GM21529 (cell line): ENCODE data around the gene PAX6.

Source experiments
- ATAC-seq: cut with Tn5 transposase; IDR thresholded peaks from one replicate; pipeline ENCODE4 v1.9.1; 2021; ENCODE audit not compliant: unreplicated experiment

The PAX6 gene

DNA sequence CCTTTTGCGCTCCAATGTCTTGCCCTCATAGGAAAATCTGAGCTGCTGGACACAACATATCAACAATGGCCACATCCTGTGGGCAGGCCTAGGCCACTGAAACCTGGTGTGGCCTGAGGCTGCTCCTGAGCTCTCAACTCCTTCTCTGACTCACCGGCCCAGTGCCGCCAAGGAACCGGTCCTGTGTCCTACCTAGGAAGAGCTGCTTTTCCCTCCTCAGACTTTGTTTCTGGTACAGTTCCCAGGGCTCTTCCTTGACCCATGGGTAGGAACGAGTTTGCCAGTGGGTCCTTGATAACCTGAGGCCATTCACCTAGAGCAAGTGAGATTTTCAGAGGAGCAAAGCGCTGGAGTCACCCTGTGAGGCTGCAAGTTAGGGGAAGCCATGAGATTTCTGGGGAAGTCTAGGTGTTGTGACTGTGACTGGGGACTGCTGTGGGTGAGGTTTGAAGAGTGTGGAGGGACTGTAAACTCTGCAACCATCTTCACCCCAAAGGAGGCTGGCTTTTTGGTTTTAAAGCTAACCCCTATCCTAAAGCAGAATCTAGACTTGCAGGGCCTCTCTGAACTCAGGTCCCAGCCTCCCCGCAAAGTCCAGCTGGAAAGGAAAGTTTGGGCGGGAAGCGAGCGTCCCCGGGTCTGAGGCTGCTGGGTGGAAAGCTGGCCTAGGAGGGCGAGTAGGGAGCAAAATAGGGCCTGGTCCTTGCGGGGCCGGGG is 12.0 kb upstream of the PAX6 start:
- no peak for ATAC-seq

DNA sequence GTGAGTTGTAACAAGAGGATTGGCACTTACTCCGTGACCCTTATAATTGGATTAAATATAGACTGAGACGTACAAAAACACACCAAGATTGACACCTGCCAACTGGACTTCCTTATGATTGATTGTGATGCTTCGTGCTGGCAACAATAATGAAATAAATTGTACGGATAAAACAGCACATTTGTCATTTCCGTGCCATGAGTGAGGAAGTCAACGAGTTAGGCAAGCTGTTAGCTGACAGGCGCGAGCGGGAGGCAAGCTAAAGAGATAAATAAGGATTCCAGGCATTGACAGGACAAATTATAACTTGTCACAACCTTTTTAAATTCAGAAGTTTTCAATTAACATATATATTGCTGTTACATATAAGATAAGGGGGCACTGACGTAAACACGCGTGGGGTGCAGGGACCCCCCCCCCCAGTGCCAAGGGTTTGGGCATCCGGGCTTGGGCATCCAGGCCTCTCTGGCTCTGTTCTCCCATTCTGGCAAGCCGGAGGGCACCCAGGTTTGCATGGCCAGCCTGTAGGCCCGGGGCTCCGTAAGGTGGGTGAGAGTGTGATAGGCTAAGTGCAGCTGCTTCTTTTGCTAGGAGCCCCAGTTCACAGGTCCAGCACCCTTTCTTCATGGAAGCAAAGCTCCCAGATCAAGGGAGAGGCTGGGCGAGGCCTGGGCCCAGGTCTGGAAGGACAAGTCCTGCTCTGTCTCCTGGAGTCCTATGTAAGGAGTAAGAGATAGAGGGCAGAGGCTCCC is 11.2 kb upstream of the PAX6 start:
- ATAC-seq: no peak

DNA sequence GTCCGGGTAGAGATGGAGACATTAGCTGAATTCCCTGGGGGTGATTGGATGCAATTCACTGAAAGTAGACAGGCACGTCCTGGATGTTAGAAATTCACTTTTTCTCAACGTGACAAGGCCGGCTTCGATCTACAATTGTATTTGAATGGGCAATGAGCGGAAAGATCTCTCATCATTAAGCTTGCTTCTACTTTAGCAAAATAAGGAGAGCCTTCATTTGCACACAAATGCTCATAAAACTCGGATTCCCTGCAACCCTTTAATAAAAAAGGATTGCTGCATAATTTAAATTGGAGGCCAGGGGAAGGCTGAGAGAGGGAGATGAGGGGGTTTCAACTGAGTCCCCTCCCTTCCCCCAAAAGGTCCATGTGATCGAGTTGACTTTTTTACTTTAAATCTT is 10.6 kb upstream of the PAX6 start:
- no peak for ATAC-seq

DNA sequence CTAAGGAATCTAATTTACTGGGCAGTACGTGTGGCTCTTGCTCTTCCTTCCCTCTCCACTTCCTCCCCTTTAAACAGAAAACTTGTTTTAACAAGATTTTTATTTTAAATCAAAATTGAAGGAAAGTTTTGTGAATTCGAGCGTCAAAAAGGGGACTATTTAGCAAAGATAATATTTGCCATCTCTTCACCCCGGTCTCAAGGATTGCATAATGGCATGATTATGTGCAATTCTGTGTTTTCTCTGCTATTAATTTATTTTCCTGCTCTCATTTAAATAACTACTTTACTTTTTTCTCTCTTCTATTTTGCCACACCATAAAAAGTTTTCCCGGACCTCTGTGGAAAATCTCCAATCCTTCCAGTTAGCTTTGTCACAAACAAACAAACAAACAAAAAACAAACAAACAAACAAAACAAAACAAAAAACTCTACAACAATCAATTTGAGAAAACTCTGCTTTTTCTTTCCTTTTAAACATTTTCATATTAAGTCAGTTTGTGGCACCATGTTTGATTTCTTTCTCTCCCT is 10.2 kb upstream of the PAX6 start:
- ATAC-seq: no peak

DNA sequence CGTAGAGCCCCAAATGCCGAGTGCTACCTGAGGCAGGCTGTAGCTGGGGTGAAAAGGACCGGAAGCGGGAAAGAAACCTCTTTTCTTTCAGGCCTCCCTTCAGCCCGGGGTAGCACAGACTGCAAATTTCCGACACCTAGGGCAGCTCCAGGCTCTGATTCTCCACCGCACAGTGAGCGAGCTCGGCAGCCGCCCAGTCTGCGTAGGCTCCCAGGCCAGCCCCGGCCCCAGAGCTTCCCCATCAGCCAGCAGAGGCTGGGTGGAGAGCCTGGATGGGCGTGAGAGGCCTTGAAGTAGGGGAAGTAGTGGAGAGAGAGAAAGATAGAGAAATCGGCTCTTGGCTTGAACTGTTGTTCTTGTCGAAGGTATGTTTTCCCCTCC is 9.3 kb upstream of the PAX6 start:
- ATAC-seq: no peak

DNA sequence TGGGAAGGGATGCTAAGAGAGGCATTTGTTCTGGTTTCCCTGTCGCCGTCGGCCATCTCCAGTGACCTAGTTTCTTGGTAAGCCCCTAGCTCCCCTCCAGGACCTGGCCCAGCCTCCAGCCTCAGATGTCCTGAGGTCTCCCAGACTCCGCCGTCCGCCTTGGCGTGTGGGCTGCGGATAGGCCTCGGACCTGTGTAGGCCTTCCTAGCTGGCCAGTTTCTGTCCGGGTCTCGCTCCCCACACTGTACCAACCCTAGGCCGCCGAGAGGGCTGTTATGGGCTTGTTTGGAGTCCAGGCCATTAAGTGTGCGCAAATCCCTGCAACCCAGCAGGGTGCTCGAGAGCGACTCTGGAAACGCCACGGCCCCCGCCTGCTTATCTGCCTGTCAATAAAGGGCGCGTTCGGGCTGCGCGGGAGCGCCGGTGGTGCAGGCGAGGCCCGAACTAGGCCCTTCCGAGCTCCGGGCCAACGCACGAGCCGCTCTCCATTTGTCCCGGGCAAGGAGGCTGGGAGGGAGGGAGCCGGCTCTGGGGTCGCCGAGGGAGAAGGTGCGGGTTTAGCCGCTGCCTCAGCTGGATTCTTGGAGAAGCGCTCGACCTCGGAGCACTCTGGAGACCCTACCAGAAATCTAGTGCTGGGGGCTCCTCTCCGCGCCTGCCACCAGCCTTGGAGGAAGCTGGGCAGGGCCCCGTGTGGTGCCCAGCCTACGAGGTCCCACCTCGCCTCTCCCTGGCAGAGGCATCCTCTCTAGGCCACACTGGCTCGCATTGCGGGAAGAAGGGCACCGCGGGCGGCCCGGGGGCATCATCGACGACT is 8.7 kb upstream of the PAX6 start:
- ATAC-seq: no peak

DNA sequence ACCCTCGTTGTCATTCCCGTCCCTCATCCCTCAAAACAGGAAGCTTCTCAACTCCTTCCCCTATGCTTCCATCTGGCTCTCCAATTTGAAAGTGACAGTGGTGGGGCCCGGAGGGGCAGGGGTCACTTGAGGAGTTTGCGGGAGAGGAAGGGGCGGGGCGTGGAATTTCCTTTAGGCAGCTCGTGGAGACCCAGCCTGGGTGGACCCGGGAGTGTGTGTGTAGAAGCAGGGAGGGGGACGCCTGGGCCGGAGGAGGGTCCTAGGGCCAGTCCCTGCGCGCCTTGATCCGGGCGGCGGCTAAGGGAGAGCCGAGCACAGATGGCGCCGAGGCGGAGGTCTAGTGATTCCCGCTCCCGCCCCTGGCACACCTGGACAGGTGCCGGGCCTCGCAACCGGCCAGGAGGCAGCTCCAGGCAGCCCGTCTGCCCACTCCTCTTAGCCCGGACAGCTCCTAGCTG is 7.8 kb upstream of the PAX6 start:
- no peak for ATAC-seq

DNA sequence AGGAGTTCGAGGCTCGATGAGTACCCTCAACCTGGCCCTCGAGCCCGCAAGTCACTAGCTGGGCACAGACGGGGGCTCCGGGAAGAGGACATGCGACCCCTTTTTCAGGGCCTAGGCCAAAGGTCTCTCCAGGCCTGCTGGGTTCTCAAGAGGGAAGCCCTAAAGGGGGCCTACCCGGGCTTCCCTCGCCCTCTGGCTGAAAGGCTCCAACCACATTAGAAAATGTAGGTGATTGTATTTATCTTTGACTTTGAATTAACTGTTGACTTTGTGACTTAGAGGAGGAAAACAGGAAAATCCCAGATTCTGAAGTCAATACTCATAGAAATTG is 7.3 kb upstream of the PAX6 start:
- no peak for ATAC-seq

DNA sequence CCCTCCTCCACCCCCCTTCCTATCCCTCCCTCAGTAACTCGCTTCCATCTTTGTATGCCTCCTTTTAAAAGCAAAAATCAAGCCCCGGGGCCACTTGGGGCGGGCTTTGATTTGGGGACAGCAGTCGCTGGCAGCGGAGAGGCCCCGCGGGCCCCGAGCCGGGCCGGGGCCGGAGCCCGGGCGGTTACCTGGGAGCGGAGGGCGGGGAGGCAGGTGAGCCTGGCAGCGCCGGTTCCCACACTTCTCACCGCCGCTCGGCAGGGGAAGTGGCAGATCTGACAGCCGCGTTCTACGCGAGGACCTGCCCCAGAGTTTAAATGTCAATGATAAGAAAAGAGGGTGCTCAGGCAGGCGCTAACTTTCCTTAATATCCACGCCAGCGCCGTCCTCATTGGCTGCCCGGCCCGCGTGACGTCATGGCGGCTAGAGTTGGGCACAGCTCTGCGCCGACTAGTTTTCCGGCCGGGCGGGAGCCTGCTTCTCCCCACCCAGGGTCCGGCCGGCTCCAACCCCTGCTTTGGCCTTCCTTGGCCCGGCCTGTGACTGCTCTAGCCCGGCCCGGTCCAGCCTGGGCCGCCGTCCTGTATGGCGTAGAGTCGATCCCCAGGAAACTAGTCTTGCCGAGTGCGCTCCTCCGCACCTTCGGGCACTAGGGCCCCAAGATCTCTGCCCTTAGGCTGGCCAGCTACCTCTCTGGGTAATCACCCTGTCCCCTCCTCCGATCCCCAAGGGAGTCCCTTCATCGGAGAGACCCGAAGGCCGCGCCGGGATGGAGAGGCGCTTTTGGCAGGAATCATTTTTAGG is 6.7 kb upstream of the PAX6 start:
- ATAC-seq: no peak

DNA sequence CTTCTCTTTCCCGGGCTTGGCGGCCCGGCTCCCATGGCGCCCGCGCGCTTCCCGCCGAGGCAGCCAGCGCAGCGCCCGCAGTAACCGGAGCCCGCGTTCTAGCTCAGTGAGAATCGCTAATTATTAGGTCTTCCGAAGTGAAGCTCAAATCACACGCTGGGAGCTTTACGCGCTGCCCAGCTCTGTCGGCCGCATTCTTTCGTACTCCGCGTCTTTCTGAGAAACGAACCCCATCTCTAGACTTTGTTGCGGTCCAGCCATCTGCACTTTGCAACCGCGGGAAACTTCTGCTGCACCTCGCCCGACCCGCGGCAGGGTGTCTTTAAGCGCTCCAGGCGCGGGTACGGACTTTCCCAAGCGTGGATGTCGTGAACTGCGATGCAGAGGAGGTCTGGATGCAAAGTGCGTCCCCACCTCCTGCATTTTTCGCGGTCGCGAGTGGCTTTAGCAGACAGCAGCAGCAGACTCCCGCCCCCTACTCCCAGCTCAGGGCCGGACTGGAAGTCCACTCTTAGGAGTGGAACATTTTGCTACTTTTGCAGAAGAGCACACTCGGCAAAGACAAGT is 6.0 kb upstream of the PAX6 start:
- ATAC-seq: no peak

DNA sequence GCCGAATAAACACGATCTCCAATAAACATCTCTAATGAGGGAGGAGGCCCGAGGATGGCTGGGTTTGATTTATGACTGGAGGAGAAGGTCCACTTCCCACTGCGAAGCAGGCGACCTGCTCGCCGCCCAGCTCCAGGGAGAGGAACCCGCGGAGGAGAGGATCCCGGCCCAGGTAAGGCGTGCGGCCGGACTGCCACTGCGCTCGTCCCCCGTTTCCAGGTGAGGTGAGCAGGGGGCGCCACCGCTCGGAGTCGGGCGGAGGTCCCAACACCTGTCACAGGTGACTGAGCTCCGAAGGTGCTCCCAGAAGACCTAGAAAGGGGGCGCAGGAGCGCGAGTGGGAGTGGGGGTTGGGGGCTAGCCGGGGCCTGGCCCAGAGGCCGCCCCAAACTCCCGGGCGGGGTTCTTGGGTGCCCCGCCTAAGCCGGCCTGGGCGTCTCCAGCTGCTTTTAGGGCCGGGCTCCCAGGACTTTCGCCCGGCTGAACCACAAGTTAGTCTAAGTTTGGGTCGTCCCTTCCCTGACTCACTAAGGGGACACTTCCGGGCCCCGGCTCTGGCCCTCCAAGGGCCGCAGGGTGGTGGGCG is 5.4 kb upstream of the PAX6 start:
- no peak for ATAC-seq

DNA sequence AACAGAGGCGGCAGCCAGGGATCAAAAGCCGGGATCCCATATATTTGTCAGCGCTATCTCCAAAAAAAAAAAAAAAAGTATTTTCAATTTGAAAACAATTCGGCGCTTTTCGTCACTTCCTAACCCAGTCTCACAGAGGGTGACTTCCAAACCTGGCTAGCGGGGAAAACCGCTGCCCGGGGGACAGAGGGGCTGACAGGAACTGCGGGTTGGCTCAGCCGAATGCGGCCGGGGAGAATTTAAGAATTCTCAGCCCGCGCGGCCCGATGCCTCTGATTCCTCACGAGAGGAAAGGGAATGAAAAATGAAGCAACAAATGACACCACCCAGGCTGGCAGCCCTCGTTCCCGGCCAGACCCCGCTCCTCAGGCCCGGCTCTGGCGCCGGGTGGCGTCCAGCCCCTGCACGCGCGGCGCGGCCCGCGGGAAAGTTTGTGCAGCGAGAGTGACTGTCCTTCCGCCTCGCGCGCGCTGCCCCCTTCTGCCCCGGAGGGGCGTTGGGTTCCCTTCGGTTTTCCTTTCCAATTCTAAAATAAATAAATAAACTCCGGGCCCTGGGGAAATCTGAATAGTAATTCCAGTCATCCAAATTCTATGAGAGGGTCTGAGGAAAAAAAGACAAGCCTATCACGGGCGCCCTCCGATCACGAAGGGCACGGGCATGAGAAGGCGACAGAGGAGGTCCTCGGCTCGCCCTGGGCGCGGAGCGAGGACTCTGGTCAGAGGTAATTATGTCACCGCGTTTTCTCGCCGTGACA is 4.8 kb upstream of the PAX6 start:
- no peak for ATAC-seq

DNA sequence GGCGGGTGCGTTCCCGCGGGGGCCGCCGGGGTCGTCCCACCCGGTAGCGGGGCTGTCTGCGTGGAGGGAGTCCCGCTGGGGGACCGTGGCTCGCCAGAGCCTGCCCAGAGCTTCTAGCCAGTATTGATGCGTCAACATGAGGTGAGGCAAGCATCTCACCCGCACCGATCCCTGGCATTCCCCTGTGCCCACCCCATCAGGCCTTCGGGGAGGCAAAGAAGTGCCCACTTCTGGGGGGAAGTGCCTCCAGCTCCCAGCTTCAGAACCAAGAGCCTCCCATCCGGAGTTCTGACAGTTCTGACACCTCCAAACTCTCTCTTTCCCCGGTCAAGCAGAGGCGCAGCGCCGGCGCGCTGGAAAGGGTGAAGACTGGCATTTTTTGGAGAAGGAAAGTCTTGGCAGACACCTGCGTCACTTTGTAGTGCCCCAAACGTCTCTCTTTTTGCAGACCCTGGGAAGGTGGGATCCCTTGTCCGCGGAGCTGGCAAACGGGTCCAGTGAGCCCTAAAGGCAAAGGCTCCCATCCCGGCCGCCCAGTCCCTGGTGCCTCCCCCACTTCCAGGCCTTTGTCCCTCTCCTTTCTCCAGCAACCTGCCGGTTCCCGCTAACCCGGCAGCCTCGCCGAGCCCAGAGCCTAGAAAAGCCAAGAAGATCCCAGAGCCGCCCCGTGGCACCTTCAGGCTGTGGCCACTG is 3.2 kb upstream of the PAX6 start:
- no peak for ATAC-seq

DNA sequence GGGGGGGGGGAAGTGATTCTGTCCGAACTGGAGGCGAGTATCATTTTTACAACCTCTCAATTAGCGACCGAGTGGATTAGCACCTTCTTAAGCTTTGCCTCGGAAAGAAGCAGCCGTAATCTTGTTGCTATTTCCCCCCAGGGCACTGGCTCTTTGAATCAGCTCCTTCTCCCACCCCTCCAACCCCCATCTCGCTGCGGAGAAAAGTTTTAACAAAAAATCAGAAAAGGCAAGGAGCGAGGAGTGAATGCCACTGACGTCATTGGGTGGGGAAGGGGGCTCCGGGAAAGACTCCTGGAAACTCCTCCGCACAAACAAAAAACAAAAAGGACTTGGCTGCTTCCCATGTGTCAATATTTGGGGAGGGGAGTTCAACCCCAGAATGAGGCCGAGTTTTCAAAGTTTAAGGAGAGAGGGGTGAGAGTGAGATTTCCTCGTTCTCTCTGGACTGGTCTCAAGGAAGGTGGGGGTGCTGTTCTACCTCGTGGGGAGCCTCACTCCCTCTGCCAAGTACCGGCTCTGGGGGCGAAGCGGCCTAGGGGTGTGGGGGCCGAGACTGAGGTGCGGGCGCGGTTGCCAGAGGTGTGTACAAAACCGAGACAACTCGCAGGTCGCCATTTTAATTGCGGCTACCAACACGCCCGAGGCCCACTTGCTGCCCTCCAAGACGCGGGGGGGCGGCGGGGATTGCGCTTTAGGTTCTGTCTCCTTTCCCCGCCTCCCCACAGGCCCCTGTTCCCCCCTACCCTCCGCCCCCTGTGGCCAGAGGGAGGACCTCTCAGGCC is 2.5 kb upstream of the PAX6 start:
- ATAC-seq: no peak

DNA sequence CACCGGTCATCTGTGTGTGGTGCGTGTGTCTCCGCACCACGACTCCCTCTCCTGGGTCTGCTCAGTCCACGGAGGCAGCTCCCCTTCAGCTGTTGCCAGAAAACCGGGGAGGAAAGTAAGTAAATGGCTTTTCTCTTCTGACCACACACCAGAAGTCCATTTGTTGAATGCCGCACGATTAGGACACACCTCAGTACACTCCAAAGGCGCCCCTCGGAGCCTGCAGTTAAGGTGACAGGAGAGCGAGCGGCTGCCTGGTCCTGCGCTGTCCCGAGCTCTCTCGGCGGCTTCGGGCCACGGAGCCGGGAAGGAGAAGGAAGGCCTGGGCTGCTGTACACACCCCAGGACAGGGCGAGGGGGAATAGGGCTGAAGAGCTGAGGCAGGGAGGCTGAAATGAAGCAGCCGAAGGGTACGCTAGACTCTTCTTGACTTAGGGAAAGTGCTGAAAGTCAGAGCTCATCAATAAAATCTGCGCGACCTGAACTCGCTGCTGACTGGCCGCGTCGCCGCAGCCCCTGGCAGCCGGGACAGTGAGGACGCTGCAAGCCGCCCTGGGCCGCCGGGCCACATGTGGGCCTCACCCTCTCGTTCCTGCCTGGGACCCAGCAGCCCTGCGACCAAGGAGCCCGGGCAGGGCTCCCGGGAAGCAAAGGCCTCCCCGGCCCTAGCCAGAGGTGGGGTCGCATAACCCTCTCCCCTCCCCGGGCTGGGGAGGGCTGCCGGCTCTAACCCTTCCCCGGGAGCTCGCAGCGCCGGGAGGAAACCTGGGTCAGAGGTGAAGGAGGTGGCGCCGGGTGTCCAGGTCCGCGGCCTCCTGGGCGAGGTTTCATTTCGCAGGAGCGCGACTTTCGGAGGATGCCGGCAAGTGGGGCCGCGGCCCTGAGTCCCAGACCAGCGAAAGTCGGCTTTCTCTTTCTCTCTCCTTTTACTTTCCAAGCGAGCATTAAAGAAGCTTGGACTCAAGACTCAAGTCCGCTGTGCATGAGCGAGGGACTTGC is 1.6 kb upstream of the PAX6 start:
- no peak for ATAC-seq

DNA sequence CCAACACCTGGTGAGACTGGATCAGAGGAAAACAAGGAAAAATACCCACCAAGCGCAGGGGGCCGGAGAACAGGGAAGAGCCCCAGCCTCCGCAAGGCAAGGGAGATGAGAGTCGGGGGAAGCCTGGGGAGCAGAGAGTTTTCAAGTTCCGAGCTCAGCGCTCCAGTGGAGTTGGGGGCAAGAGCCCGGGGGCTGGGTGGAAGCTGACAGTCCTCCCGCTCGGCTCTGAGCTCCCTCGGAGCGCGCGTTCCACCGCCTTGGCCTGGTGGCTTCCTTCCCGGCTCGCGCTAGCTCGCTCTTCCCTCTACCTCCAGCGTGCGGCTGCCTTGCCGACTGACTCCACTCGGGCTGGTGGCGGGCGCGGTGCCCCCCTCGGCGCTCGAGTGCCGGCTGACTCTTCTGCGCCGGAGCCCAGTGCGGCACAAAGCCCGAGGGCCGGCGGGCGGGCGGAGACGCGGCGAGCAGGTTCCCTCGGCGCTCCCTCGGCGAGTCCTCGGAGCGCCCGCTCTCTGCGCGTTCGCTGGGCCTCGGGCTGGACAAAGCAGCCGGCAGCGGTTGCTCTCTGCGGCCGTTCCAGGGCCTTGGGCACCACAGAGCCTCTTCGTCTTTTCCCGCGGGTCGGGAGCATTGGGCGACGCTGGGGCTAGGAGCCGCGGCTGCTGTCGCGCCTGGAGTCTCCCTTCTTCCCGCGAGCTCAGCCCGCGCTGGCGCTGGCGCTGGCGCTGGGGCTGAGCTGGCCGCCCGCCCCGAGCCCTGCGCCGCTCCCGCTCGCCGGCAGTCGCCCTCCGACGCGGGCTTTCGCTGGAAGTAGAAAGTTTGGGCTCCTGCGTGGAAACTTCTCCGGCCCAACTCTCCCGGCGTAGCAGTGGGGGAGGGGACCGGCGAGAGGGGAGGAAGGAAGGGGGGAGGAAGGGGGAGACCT is 1.0 kb downstream of the PAX6 start:
- no peak for ATAC-seq
